Transverse colon (tissue), 4 donors: ENCODE measurements around the gene TALDO1. TPM values are rescaled to one million over a fixed set of nuclear protein-coding genes. Genes with fewer than 3 reads are reported as not detected.

Experiments used
- DNase-seq: peaks from one replicate; pipeline ENCODE4 v3.0.0-alpha.2; 2019
- H3K27ac ChIP-seq, 4 donors: fragments of 200-600 bp; sonication (generic); 2 replicates each; pipeline ENCODE4 v1.5.1; 2016 to 2018; ENCODE audit warnings: inconsistent platforms in 4 of 4
- H3K27me3 ChIP-seq: fragments of 200-600 bp; sonication (generic); 2 replicates; pipeline ENCODE4 v1.5.1; 2017; ENCODE audit warnings: inconsistent platforms
- H3K36me3 ChIP-seq, 4 donors: fragments of 200-600 bp; sonication (generic); 2 replicates each; pipeline ENCODE4 v1.5.1; 2017 to 2019; ENCODE audit warnings: inconsistent platforms in 4 of 4
- H3K4me1 ChIP-seq, 4 donors: fragments of 200-600 bp; sonication (generic); 2 replicates each; pipeline ENCODE4 v1.5.1; 2017 to 2020; ENCODE audit warnings: inconsistent platforms in 4 of 4
- H3K4me3 ChIP-seq, 4 donors: fragments of 200-600 bp; sonication (generic); 1 replicate in 1 of 4; 2 replicates in 3 of 4; pipeline versions ENCODE4 v1.5.1 to v1.6.1; 2017 to 2019; ENCODE audit warnings: inconsistent platforms in 4 of 4
- H3K9me3 ChIP-seq, 2 donors: fragments of 200-600 bp; sonication (generic); 2 replicates each; pipeline ENCODE4 v1.5.1; 2017 to 2019; ENCODE audit warnings: inconsistent platforms in 2 of 2
- EP300 ChIP-seq: sonication (generic); formaldehyde crosslinking; IDR thresholded peaks from one replicate; pipeline ENCODE4 v1.6.1; 2017; ENCODE audit warnings: antibody characterized with exemption, low read depth
- POLR2A ChIP-seq: fragments of 450-650 bp; IDR thresholded peaks from one replicate; pipeline ENCODE4 v1.6.1; 2016; ENCODE audit warnings: antibody characterized with exemption, mild to moderate bottlenecking, moderate library complexity
- POLR2AphosphoS5 ChIP-seq, 3 donors: sonication (generic); formaldehyde crosslinking; IDR thresholded peaks; one replicate each; pipeline ENCODE4 v1.6.1; 2016; ENCODE audit warnings: antibody characterized with exemption in 3 of 3
- WGBS, 2 donors: methylation state at CpG; one replicate each; pipeline ENCODE4 v1.1.5; 2018; ENCODE audit warnings: low coverage in 1 of 2; 5-methylcytosine and 5-hydroxymethylcytosine counted together
- in situ Hi-C, 4 donors: fragments of 200-750 bp; cut with MboI; loops; one replicate each; pipeline versions ENCODE4 v1.15.0 to v1.15.1; 2017; ENCODE audit warnings: low sequenced_read_pairs in 3 of 4, low pct_ligation_motif_present in 1 of 4, low pct_unique_long_range_greater_than_20kb in 1 of 4
- intact Hi-C: fragments of 100-400 bp; cut with DNase I; formaldehyde crosslinking; loops from one replicate; pipeline ENCODE4 v1.15.1; 2023; ENCODE audit warnings: low total_unique reads
- total RNA-seq, 4 donors: library from RNA; depleted of rRNA; stranded (reverse); fragments of >200 nt; gene quantifications; one replicate each; pipeline ENCODE4 v1.1.0, GENCODE V29; 2016
- TF ChIP-seq, protein P1 (sequence below), 5 experiments: fragments of 200-600 bp in 3 of 5; fragments of 450-650 bp in 2 of 5; sonication (generic) in 3 of 5; IDR thresholded peaks; 1 replicate in 2 of 5; 2 replicates in 3 of 5; pipeline ENCODE4 v1.5.1; 2016 to 2017; ENCODE audit warnings: antibody characterized with exemption in 5 of 5, inconsistent platforms in 3 of 5, mild to moderate bottlenecking in 2 of 5, moderate library complexity in 1 of 5

TALDO1 gene
- total RNA-seq, 4 donors from 2014 or later: 124 to 164 (median 141) TPM

DNA sequence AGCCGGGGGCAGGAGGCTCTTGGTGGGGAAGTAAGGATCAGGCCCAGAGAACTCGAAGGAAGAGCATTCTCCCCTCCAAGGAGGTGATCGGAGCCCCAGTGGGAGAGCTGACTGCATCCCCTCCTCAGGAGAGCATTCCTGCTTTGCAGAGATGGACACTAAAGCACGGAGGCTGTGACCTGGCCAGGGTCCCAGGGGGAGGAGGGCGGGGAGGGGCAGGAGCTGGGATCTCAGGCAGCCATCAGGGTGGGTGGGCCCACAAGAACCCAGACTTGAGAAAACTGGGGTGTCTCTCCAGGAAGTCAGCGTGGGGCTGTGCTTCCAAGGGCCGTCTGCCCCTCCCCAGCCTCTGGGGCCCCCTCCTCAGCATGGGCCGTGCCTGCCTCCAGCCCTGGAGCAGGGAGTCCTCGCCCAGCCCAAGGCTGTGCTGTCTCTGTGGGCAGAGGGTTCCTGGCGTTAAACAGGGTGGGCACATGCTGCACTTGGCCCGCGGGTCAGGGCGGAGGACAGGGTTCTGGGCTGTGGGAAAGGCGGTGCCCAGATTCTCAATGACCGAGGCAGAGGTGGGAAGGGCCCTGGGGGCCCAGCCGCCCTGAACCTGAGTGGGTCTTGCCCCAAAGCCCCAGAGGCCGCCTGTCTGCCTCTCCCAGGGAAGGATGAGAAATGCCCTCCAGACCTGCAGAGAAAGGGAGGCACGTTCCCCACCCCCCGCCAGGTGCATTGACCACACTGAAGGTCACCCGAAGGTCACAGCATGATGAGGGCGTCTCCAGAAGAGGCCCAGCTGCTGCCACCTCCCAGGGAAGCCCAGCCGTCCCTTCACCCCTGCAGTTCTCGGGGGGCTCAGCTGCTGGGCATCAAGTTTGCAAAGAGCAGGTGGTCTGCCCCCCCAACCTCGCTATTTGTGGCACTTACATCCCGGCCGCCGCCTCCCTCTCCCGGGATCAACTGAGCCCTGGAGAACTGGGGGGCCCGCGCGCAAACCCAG is 42.0 kb downstream of the TALDO1 start:
- H3K4me3 ChIP-seq: no peak overlapping the region
- DNase-seq: no peak
- no peak overlapping the region for H3K27ac ChIP-seq
- intact Hi-C loops (no loop called here), in situ Hi-C loops (no loop called here)
- H3K4me1 ChIP-seq: peaks cover 0 to 7% (median 2%) of the 10 kb centered on the region in 4 donors
- H3K9me3 ChIP-seq: no peaks in the 10 kb centered on the region
- H3K36me3 ChIP-seq: no peaks in the 10 kb centered on the region
- TF ChIP-seq, protein P1, sequence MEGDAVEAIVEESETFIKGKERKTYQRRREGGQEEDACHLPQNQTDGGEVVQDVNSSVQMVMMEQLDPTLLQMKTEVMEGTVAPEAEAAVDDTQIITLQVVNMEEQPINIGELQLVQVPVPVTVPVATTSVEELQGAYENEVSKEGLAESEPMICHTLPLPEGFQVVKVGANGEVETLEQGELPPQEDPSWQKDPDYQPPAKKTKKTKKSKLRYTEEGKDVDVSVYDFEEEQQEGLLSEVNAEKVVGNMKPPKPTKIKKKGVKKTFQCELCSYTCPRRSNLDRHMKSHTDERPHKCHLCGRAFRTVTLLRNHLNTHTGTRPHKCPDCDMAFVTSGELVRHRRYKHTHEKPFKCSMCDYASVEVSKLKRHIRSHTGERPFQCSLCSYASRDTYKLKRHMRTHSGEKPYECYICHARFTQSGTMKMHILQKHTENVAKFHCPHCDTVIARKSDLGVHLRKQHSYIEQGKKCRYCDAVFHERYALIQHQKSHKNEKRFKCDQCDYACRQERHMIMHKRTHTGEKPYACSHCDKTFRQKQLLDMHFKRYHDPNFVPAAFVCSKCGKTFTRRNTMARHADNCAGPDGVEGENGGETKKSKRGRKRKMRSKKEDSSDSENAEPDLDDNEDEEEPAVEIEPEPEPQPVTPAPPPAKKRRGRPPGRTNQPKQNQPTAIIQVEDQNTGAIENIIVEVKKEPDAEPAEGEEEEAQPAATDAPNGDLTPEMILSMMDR (IDR thresholded peaks at IDR 0.05): no peak
- no peak for TF ChIP-seq POLR2A
- no peak for TF ChIP-seq EP300
- TF ChIP-seq POLR2AphosphoS5 (IDR thresholded peaks at IDR 0.05): no peak
- peaks cover 25% of the 10 kb centered on the region for H3K27me3 ChIP-seq
- 29% methylated on average over 25 of the region's 31 CpGs; no CpG with 5 or more reads in 1 of the 2 donors for WGBS, 2 donors

DNA sequence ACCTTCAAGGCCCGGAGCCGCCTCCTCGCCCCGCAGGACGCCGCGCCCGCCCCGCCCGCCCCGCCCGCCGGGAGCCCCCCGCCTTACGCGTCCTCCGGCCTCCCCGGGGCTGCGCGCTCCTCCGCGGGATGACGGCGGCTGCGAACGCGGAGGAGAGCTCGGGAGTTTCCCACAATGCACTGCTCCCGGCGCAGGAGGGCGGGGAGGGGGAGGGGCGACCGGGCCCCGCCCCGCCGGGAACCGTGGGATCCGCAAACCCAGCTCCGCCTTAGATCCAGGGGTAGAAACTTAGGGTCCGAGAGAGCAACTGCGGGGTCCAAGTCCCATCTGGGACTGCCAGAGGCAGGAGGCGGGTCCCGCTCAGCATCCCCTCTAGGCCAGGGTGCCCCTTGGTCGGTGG is 42.7 kb downstream of the TALDO1 start, which contains the start of gene CEND1:
CEND1 (minus strand) TSS at position 148 of the 400 bp plus-strand sequence. CDS start 1,514 bp downstream, outside the sequence.
- Histone ChIP-seq H3K4me3 (no peak within 1 kb of the TSS), H3K36me3 (no peaks in the 10 kb centered on the region), H3K9me3 (no peaks in the 10 kb centered on the region), H3K4me1 (peaks cover 0 to 13% (median 7%) of the 10 kb centered on the region in 4 donors), H3K27ac (no peak within 1 kb of the TSS), H3K27me3 (peaks cover 25% of the 10 kb centered on the region)
- intact Hi-C loops: no loop called here
- in situ Hi-C loops: no loop called here
- TF ChIP-seq EP300 (no peak), POLR2AphosphoS5 (IDR thresholded peaks at IDR 0.05) (no peak), POLR2A (no peak)
- TF ChIP-seq, protein P1 (IDR thresholded peaks at IDR 0.05): no peak
- WGBS, 2 donors: 21% methylated on average over 10 of the region's 44 CpGs; no CpG with 5 or more reads in 1 of the 2 donors
- no peak for DNase-seq

DNA sequence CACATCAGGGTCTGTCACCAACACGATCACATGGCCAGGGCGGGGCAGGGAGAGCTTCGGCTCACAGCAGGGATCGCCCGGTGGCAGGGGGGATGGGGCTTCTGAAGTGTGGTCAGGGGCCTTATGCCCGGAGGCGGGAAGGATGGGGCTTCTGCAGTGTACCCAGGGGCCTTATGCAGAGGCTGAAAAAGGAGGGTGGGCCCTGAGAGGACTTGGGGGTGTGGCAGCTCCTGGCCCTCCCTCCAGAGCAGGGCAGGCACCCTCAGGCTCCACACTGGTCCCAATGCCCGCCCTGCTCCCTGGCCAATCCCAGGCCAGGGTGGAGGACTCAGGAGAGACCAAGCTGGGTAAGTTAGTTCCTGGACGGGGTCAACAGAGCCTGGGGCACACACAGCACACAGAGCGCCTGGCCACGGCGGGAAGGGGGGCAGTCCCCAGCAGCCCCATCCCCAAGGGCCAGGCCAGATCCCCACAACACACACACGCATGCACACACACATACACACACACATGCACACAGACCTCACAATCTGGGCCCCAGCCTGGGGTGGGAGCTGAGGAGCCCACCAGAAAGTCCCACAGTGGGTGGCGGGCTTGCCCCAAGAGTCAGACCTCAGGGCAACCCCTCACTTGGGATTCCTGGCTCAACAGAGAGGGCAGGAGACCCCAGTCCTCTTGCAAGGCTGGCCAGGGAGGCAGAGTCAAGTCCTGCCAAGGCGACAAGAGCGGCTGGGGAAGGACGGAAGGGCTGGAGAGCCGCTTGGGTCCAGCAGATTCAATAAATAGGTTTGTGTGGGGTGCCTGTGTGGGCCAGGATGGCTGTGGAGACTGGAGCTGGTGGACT is 43.7 kb downstream of the TALDO1 start:
- in situ Hi-C loops (no loop called here), intact Hi-C loops (no loop called here)
- Histone ChIP-seq H3K4me1 (peaks cover 9 to 23% (median 17%) of the 10 kb centered on the region in 4 donors), H3K27me3 (peaks cover 25% of the 10 kb centered on the region), H3K27ac (no peak overlapping the region), H3K9me3 (no peaks in the 10 kb centered on the region), H3K4me3 (no peak overlapping the region), H3K36me3 (no peaks in the 10 kb centered on the region)
- DNase-seq: no peak
- 76% methylated on average over 18 of the region's 18 CpGs; no CpG with 5 or more reads in 1 of the 2 donors for WGBS, 2 donors
- TF ChIP-seq, protein P1 (IDR thresholded peaks at IDR 0.05): no peak
